Gastroesophageal sphincter (tissue), 3 donors: ENCODE measurements around the gene NFATC4.

Experiments used
- CTCF ChIP-seq, 4 experiments: fragments of 200-600 bp in 2 of 4; fragments of 450-650 bp in 2 of 4; sonication (generic) in 1 of 4; IDR thresholded peaks; one replicate each; pipeline ENCODE4 v1.5.1; 2017 to 2019; ENCODE audit warnings: antibody characterized with exemption in 4 of 4, mild to moderate bottlenecking in 2 of 4, moderate library complexity in 2 of 4
- EP300 ChIP-seq: sonication (generic); formaldehyde crosslinking; IDR thresholded peaks from one replicate; pipeline ENCODE4 v1.6.1; 2017; ENCODE audit warnings: antibody characterized with exemption, mild to moderate bottlenecking
- POLR2AphosphoS5 ChIP-seq: sonication (generic); formaldehyde crosslinking; IDR thresholded peaks from one replicate; pipeline ENCODE4 v1.6.1; 2017; ENCODE audit warnings: antibody characterized with exemption

DNA sequence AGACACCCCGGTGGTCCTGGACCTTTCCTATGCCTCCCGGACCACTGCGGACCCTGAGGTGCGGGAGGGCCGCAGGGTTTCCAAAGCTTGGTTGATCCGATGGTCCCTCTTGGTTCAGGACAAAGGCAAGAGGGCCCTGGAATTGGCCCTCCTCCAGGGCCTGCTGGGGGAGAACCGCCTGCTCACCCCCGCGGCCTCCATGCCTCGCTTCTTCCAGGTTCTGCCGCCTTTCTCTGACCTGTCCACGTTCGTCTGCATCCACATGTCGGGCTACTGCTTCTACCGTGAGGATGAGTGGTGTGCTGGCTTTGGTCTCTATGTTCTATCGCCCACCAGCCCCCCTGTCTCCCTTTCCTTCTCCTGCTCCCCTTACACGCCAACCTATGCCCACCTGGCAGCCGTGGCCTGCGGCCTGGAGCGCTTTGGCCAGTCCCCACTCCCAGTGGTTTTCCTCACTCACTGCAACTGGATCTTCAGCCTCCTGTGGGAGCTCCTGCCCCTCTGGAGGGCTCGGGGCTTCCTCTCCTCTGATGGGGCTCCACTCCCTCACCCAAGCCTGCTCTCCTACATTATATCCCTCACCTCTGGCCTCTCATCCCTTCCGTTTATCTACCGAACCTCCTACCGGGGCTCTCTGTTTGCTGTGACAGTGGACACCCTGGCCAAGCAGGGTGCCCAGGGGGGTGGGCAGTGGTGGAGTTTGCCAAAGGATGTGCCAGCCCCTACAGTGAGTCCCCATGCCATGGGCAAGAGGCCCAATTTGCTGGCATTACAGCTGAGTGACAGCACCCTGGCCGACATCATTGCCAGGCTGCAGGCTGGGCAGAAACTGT lies 47.7 kb downstream of the NFATC4 start:
- TF ChIP-seq CTCF (IDR thresholded peaks at IDR 0.05) (no peak), EP300 (no peak), POLR2AphosphoS5 (no peak)
